ENCODE results near the gene B3GLCT.

DNA sequence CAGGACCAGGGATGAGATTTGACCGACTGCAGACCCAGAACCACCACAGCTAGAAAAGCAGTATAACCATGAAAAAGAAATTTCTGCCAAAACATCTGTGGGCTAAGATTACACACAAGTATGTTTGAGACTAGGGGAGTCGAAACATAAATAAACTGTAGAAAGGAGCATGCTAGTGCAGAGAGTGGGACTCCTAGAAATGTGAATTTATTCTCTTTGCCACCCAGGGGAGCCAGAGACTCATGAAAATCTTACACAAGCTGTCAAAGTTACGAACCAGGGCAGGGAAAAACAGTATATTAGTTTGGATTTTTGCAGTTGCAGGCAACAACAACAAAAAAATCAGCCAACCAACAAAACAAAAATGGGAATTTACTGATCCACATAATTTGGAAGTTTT lies 25.8 kb upstream of the B3GLCT start:
- TF ChIP-seq POLR2A (IDR thresholded peaks at IDR 0.05), result no peak
- TF ChIP-seq, protein P1, sequence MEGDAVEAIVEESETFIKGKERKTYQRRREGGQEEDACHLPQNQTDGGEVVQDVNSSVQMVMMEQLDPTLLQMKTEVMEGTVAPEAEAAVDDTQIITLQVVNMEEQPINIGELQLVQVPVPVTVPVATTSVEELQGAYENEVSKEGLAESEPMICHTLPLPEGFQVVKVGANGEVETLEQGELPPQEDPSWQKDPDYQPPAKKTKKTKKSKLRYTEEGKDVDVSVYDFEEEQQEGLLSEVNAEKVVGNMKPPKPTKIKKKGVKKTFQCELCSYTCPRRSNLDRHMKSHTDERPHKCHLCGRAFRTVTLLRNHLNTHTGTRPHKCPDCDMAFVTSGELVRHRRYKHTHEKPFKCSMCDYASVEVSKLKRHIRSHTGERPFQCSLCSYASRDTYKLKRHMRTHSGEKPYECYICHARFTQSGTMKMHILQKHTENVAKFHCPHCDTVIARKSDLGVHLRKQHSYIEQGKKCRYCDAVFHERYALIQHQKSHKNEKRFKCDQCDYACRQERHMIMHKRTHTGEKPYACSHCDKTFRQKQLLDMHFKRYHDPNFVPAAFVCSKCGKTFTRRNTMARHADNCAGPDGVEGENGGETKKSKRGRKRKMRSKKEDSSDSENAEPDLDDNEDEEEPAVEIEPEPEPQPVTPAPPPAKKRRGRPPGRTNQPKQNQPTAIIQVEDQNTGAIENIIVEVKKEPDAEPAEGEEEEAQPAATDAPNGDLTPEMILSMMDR (IDR thresholded peaks at IDR 0.05), result peak in 1 of 6 experiments; percentile 4

All from esophagus squamous epithelium (tissue), 4 donors.